Retina (tissue), 1 donor: ENCODE data around the gene PHF20.
A peak's percentile ranks its signal among the peaks of the same experiment; 100 is the strongest.
"Not testable (repeated sequence)": the region's sequence is repeated elsewhere in the genome, so short reads cannot be mapped to it uniquely, and the experiment has no call there.

Experiments used
- DNase-seq: peaks from one replicate; pipeline ENCODE4 v3.0.0-alpha.2; 2016

The PHF20 gene

GRCh38 chr20:35783811-35784210 lies 12.0 kb downstream of the PHF20 start:
- not testable (repeated sequence) for DNase-seq

GRCh38 chr20:35785541-35785940 lies 13.7 kb downstream of the PHF20 start:
- DNase-seq, result not testable (repeated sequence)

DNA sequence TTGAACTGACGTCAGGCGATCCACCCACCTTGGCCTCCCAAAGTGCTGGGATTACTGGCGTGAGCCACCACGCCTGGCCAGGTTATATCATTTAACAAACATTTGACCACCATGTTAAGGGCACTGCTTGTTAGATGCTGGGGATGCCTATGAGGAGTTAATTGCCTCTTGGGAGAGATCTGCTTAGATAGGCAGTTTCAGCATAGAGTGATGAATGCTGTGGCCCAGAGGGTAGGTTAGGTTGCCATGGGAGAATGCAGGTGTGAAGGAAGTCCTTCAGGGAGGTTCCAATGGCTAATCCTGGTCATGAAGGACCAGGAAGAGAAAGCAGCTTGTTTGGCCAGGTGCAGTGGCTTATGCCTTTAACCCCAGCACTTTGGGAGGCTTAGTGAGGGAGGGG lies 17.0 kb downstream of the PHF20 start:
- DNase-seq, result no peak

DNA sequence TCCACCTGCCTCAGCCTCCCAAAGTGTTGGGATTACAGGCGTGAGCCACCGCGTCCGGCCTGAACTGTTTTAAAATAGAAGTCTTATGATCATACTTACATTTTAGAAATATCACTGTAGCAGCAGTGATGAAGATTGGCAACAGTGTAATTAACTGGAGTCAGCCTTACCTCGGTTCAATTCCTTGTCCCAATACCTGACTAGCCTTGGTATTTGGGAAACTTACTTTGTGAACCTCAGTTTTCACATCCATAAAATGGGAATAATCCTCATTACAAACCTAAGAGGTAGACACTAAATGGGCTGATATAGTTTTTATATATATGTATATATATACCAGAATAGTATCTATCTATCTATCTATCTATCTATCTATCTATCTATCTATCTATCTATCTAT lies 19.3 kb downstream of the PHF20 start:
- no peak for DNase-seq

GRCh38 chr20:35791821-35792220 lies 20.0 kb downstream of the PHF20 start:
- no peak for DNase-seq

- DNase-seq, result no peak
These were observed 20.9 kb downstream of the PHF20 start for GRCh38 chr20:35792740-35793139.

DNA sequence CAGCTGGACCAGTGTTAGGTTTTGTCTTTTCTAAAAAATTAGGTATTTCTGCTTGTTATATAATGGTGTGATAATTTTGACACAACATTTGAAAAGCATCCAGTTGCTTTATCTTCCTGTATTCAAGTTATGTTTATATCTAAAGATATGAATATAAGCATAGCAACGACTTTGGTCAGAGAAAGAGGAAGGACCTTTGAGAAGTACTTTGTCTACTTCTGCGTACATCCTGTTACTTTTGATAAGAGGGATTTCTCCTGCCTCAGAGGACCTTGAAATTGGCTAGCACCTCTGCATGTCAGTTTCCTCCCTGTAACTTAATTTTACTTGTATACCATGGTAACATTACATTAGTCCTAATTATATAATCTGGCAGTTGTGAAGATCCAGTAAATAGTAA lies 24.8 kb downstream of the PHF20 start:
- DNase-seq, result no peak

DNA sequence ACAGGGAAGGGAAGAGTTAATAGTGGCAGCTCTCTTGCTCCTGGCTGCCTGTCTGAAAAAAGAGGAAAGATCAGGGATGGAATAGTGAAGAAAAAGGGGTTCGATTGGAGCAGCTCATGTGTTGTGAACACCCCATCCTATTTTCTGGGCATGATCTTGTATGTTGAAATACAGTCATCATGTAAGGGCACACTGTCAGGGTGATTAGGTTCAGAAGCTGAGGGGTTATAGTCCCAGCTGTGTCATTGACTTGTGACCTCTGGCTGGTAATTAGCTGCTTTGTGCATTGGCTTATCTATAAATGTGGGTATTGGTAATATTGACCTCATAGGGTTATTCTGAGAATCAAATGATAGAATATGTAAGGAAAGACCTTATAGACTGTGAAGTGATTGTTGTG lies 30.1 kb downstream of the PHF20 start:
- no peak for DNase-seq

DNA sequence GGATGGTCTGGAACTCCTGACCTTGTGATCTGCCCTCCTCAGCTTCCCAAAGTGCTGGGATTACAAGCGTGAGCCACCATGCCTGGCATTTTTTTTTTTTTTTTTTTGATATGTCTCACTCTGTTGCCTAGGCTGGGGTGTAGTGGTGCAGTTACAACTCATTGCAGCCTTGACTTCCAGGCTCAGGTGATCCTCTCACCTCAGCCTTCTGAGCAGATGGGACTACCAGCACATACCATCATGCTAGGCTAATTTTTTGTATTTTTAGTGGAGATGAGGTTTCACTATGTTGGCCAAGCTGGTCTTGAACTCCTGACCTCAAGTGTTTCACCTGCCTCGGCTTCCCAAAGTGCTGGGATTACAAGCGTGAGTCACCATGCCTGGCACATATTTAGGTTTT lies 34.3 kb downstream of the PHF20 start:
- no peak for DNase-seq

- no peak for DNase-seq
These were observed 36.1 kb downstream of the PHF20 start for GRCh38 chr20:35807877-35808276.

DNA sequence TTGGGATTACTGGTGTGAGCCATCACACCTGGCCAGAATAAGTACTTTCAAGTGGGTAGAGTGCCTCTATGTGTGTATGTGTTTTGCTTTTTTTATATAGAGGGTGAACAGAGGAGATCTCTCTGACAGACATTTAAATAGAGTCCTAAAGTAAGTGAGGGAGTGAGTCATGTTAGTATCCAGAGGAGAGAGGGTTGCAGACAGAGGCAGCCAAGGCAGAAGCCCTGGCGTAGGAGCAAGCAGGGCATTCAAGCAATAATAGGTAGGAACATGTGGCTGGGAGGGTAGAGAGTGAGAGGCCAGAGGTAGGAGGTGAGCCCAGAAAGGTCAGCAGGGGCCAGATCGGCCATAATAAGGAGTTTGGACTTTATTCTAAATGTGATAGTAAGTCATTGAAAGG lies 48.9 kb downstream of the PHF20 start:
- DNase-seq, result no peak

- no peak for DNase-seq
These were observed 50.0 kb downstream of the PHF20 start for GRCh38 chr20:35821807-35822242.

DNA sequence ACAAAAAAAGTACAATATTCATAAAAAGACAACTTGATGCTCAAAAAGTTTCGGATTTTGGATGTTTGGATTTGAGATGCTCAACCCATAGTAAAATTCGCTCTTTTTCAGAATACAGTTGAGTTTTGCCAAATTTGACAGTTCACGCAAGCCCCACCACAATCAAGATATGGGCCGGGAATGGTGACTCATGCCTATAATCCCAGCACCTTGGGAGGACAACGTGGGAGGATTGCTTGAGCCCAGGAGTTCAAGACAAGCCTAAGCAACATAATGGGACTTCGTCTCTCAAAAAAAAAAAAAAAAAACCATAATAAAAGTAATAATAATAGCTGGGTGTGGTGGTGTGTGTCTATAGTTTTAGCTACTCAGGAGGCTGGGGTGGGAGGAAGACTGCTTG lies 51.3 kb downstream of the PHF20 start:
- DNase-seq, result no peak

- no peak for DNase-seq
These were observed 52.1 kb downstream of the PHF20 start for GRCh38 chr20:35823937-35824336.

- no peak for DNase-seq
These were observed 54.7 kb downstream of the PHF20 start for GRCh38 chr20:35826397-35826998.

DNA sequence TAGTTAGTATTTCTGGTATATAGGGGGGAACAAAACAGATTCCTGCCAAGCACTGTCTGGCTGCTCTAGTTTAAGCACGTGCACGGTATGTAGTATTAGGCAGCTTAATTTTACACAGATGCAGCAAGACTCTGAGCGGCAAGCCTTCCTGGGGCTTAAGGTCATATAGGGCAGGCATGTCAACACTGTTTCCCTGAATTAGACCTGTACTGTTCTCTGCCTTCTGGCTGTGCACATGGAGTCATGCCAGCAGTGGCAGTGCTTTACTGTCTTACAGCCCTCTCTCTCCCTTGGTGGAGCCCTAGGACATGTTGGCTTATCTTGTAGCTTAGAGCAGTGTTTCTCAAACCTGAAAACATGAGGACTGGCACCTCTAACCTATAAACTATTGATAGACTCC lies 56.6 kb downstream of the PHF20 start:
- DNase-seq, result no peak

GRCh38 chr20:35828916-35829315 lies 57.1 kb downstream of the PHF20 start:
- DNase-seq, result no peak

- DNase-seq, result no peak
These were observed 58.4 kb downstream of the PHF20 start for GRCh38 chr20:35830264-35830663.

DNA sequence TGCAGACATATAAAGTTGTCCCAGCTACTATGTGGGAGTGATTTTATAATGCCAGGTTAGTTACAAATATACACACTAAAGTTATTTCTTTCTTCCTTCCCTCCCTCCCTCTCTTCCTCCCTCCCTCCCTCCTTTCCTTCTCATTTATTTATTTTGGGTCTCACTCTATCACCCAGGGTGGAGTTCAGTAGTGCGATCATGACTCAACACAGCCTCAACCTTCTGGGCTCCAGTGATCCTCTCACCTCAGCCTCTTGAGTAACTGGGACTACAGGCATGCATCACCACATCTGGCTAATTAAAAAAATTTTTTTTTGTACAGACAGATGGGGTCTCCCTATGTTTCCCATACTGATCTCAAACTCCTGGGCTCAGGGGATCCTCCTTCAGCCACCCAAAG lies 59.2 kb downstream of the PHF20 start:
- no peak for DNase-seq

- DNase-seq, result no peak
These were observed 60.2 kb downstream of the PHF20 start for GRCh38 chr20:35831971-35832370.

GRCh38 chr20:35833241-35833640 lies 61.4 kb downstream of the PHF20 start:
- DNase-seq, result no peak

- DNase-seq, result peak; percentile 13
These were observed 65.9 kb downstream of the PHF20 start for GRCh38 chr20:35837577-35838195.

- DNase-seq, result no peak
These were observed 66.4 kb downstream of the PHF20 start for GRCh38 chr20:35838205-35838604.

GRCh38 chr20:35839904-35840303 lies 68.1 kb downstream of the PHF20 start:
- DNase-seq, result no peak

DNA sequence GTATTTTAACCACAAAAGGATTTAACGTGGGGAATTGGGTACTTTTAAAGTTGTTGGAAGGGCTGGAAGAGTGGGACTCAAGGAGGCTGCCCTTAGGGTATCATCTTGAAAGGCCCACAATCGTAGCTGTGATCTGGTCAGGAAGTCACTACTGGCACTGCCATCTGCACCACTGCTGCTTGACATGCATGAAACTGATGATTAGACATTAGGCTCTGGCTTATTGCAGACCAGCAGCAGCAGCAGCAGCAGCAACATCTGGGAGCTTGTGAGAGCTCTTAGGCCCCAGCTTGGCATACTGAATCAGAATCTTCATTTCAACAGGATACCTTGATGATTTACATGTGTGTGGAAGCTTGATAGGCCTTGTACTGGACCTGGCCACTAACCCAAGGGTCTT lies 68.6 kb downstream of the PHF20 start:
- DNase-seq, result no peak
